ENCODE results near the gene MATN1.

DNA sequence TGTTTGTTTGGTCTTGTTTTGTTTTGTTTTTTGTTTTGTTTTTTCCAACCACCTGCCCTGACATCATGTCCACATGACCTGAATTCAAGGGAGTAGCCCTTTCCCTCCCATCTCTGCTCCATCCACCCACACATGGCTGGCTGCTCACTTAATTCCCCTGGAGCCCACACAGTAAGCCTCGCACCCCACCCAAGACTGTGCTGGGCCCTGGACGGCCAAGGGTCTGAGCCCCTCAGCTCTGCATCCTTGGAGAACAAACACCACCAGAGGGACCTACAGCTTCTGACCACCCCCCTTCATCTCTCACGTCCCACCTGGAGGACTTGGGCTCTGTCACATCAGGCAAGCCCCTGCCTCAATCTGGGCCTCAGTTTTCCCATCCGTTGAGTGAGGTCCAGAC, 39.1 kb downstream of the MATN1 start:
- TF ChIP-seq, protein P1, sequence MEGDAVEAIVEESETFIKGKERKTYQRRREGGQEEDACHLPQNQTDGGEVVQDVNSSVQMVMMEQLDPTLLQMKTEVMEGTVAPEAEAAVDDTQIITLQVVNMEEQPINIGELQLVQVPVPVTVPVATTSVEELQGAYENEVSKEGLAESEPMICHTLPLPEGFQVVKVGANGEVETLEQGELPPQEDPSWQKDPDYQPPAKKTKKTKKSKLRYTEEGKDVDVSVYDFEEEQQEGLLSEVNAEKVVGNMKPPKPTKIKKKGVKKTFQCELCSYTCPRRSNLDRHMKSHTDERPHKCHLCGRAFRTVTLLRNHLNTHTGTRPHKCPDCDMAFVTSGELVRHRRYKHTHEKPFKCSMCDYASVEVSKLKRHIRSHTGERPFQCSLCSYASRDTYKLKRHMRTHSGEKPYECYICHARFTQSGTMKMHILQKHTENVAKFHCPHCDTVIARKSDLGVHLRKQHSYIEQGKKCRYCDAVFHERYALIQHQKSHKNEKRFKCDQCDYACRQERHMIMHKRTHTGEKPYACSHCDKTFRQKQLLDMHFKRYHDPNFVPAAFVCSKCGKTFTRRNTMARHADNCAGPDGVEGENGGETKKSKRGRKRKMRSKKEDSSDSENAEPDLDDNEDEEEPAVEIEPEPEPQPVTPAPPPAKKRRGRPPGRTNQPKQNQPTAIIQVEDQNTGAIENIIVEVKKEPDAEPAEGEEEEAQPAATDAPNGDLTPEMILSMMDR (IDR thresholded peaks at IDR 0.05), result no peak
- TF ChIP-seq POLR2A (IDR thresholded peaks at IDR 0.05), result no peak

All from upper lobe of left lung (tissue), 4 donors.